Epidermal melanocyte (primary cell): ENCODE measurements around the gene WSCD1.

Experiments used
- DNase-seq: peaks from one replicate; pipeline ENCODE4 v3.0.0; 2011; ENCODE audit warnings: low spot score; ENCODE audit not compliant: insufficient read length

The WSCD1 gene

GRCh38 chr17:6159541-6160231 is 89.5 kb downstream of the WSCD1 start:
- no peak for DNase-seq

GRCh38 chr17:6160232-6160555 is 90.0 kb downstream of the WSCD1 start:
- no peak for DNase-seq

GRCh38 chr17:6160911-6161855 is 91.0 kb downstream of the WSCD1 start:
- DNase-seq, result no peak

GRCh38 chr17:6162216-6162615 is 92.0 kb downstream of the WSCD1 start:
- no peak for DNase-seq

- DNase-seq, result no peak
These were observed 92.7 kb downstream of the WSCD1 start for GRCh38 chr17:6162892-6163291.

- no peak for DNase-seq
These were observed 93.6 kb downstream of the WSCD1 start for GRCh38 chr17:6163612-6164333.

GRCh38 chr17:6164996-6165395 is 94.8 kb downstream of the WSCD1 start:
- no peak for DNase-seq

- no peak for DNase-seq
These were observed 95.6 kb downstream of the WSCD1 start for GRCh38 chr17:6165806-6166205.

- no peak for DNase-seq
These were observed 96.5 kb downstream of the WSCD1 start for GRCh38 chr17:6166492-6167179.

- no peak for DNase-seq
These were observed 98.1 kb downstream of the WSCD1 start for GRCh38 chr17:6168296-6168695.

GRCh38 chr17:6170349-6170748 is 100.2 kb downstream of the WSCD1 start:
- no peak for DNase-seq

- no peak for DNase-seq
These were observed 102.6 kb downstream of the WSCD1 start for GRCh38 chr17:6172642-6173330.

- DNase-seq, result no peak
These were observed 103.5 kb downstream of the WSCD1 start for GRCh38 chr17:6173653-6174052.
